Measurements from ENCODE around the gene TMA7B.

Gene TMA7B

DNA sequence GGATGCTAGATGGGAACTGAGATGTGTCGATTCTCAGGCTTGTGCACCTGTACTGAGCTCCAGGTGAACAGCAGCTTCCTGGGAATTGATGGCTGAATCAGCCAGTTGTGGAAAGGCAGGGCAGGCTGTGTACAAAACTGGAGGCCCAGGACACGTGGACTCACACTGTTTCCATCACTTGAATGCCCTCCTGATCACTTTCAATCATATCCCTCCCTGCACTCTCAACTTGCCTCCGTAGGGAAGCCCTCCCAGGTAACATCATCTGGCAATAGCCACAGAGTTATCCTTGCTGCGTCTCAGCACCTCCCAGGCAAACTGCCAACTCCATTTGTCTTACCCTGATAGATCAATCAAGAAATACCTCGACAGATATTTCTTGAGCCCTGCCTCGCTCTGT, 44.6 kb downstream of the TMA7B start:
- no peak overlapping the region for H2BK15ac ChIP-seq (replicated peaks; ENCODE audit: low read depth)
- no peak overlapping the region for H3K4me2 ChIP-seq (ENCODE audit: low read length)
- no peak overlapping the region for H2BK5ac ChIP-seq (ENCODE audit: low read length)
- no peak for DNase-seq
- H3K4me3 ChIP-seq (ENCODE audit: low read length): no peak overlapping the region
- no peak overlapping the region for H3K4ac ChIP-seq (ENCODE audit: low read depth, low read length)
- no peak overlapping the region for H3K23ac ChIP-seq (ENCODE audit: low read length)
- peaks cover 23% of the 10 kb centered on the region for H3K79me1 ChIP-seq (ENCODE audit: low read length)
- no peak overlapping the region for H4K5ac ChIP-seq (ENCODE audit: low read length)
- no peak overlapping the region for H3K27ac ChIP-seq (ENCODE audit: low read depth, low read length)
- peaks cover 28% of the 10 kb centered on the region for H3K4me1 ChIP-seq (ENCODE audit: control insufficient read depth, low read depth, low read length)
- H3K9ac ChIP-seq (ENCODE audit: low read length): no peak overlapping the region
- no peak overlapping the region for H2BK120ac ChIP-seq (ENCODE audit: low read depth, low read length)
- H3K56ac ChIP-seq (ENCODE audit: low read length): no peak overlapping the region
- no peak overlapping the region for H2AK5ac ChIP-seq (ENCODE audit: low read length)
- H3K18ac ChIP-seq (ENCODE audit: low read length): no peak overlapping the region
- H3K79me2 ChIP-seq (ENCODE audit: control insufficient read depth, insufficient read depth, low read length): peaks cover 20% of the 10 kb centered on the region
- no CpG with 5 or more reads among the region's 6 CpGs for WGBS (ENCODE audit: extremely low coverage, insufficient coverage, low lambda C conversion rate)
- H4K8ac ChIP-seq (ENCODE audit: low read depth, low read length): no peak overlapping the region
- H3K27me3 ChIP-seq (ENCODE audit: insufficient read depth, low read length, poor library complexity): no peaks in the 10 kb centered on the region
- H3K36me3 ChIP-seq (ENCODE audit: control insufficient read depth, insufficient read depth, low read length): peaks cover 2% of the 10 kb centered on the region

DNA sequence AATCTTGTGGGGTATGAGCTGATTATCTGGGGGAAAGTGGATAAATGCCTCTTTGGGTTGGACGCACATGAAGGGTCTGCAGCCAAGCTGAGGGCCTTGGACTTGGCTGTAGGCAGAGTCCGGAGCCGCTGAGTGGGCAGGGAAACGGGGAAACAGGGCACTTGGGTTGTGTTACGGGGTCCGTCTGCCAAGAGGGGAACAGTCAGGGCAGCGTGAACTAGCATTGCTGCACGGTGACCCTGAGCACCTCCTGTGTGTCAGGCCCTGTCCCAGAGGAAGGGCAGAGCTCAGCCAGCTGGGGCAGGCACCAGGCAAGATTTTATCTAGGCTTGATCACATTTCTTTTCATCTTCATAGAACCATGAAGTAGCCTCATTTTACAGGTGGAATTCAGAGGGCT, 46.4 kb downstream of the TMA7B start:
- no CpG with 5 or more reads among the region's 8 CpGs for WGBS (ENCODE audit: extremely low coverage, insufficient coverage, low lambda C conversion rate)
- Histone ChIP-seq H3K23ac (ENCODE audit: low read length) (no peak overlapping the region), H2BK5ac (ENCODE audit: low read length) (no peak overlapping the region), H3K79me1 (ENCODE audit: low read length) (peaks cover 25% of the 10 kb centered on the region), H3K27me3 (ENCODE audit: insufficient read depth, low read length, poor library complexity) (no peaks in the 10 kb centered on the region), H2BK15ac (replicated peaks; ENCODE audit: low read depth) (no peak overlapping the region), H3K18ac (ENCODE audit: low read length) (no peak overlapping the region), H3K56ac (ENCODE audit: low read length) (no peak overlapping the region), H3K27ac (ENCODE audit: low read depth, low read length) (no peak overlapping the region), H4K5ac (ENCODE audit: low read length) (no peak overlapping the region), H2AK5ac (ENCODE audit: low read length) (no peak overlapping the region), H3K9ac (ENCODE audit: low read length) (no peak overlapping the region), H3K79me2 (ENCODE audit: control insufficient read depth, insufficient read depth, low read length) (peaks cover 16% of the 10 kb centered on the region), H3K4me3 (ENCODE audit: low read length) (no peak overlapping the region), H2BK120ac (ENCODE audit: low read depth, low read length) (no peak overlapping the region), H4K8ac (ENCODE audit: low read depth, low read length) (no peak overlapping the region), H3K4me2 (ENCODE audit: low read length) (no peak overlapping the region), H3K36me3 (ENCODE audit: control insufficient read depth, insufficient read depth, low read length) (peaks cover 2% of the 10 kb centered on the region), H3K4ac (ENCODE audit: low read depth, low read length) (no peak overlapping the region), H3K4me1 (ENCODE audit: control insufficient read depth, low read depth, low read length) (peaks cover 23% of the 10 kb centered on the region)
- no peak for DNase-seq

- no peak overlapping the region for H3K23ac ChIP-seq (ENCODE audit: low read length)
- H3K36me3 ChIP-seq (ENCODE audit: control insufficient read depth, insufficient read depth, low read length): peaks cover 2% of the 10 kb centered on the region
- no peak overlapping the region for H3K4me3 ChIP-seq (ENCODE audit: low read length)
- no peak overlapping the region for H2AK5ac ChIP-seq (ENCODE audit: low read length)
- H3K79me1 ChIP-seq (ENCODE audit: low read length): peaks cover 22% of the 10 kb centered on the region
- no peak overlapping the region for H3K4me2 ChIP-seq (ENCODE audit: low read length)
- WGBS (ENCODE audit: extremely low coverage, insufficient coverage, low lambda C conversion rate): no CpG with 5 or more reads among the region's 27 CpGs
- no peak overlapping the region for H2BK15ac ChIP-seq (replicated peaks; ENCODE audit: low read depth)
- H4K8ac ChIP-seq (ENCODE audit: low read depth, low read length): no peak overlapping the region
- DNase-seq: no peak
- H2BK120ac ChIP-seq (ENCODE audit: low read depth, low read length): no peak overlapping the region
- peaks cover 10% of the 10 kb centered on the region for H3K79me2 ChIP-seq (ENCODE audit: control insufficient read depth, insufficient read depth, low read length)
- H4K5ac ChIP-seq (ENCODE audit: low read length): no peak overlapping the region
- no peak overlapping the region for H3K4ac ChIP-seq (ENCODE audit: low read depth, low read length)
- no peak overlapping the region for H3K9ac ChIP-seq (ENCODE audit: low read length)
- H2BK5ac ChIP-seq (ENCODE audit: low read length): no peak overlapping the region
- H3K4me1 ChIP-seq (ENCODE audit: control insufficient read depth, low read depth, low read length): peaks cover 15% of the 10 kb centered on the region
- H3K56ac ChIP-seq (ENCODE audit: low read length): no peak overlapping the region
- H3K27me3 ChIP-seq (ENCODE audit: insufficient read depth, low read length, poor library complexity): no peaks in the 10 kb centered on the region
- H3K18ac ChIP-seq (ENCODE audit: low read length): no peak overlapping the region
- no peak overlapping the region for H3K27ac ChIP-seq (ENCODE audit: low read depth, low read length)
Measured at GRCh38 chr22:40007853-40008710, 47.9 kb downstream of the TMA7B start.

DNA sequence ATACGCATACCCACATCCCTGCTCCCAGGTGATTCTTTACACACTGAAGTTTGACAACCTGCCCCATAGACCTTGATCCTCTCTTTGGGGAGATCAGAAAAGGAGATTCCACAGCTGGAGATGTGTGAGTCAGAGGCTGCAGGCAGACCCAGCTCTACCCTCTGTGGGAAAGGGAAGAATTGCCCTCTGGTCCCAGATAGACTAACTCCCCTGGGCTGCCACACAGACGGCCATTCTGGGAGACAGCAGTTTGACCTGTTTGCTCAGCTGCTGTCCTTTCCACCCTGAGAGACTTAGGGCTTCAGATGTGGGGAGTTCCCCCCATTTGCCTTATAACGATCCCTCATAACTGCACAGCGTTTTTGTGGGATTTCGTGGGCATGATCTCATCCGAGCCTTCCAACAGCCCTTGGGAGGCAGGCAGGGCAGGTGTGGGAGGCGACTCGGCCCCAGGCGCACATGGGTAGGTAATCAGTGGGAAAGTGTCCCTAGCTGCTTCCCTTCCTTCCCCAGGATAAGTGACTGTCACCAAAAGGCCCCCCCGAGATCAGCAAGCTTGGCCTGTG, 48.6 kb downstream of the TMA7B start:
- H2BK5ac ChIP-seq (ENCODE audit: low read length): no peak overlapping the region
- peaks cover 15% of the 10 kb centered on the region for H3K4me1 ChIP-seq (ENCODE audit: control insufficient read depth, low read depth, low read length)
- H3K27me3 ChIP-seq (ENCODE audit: insufficient read depth, low read length, poor library complexity): no peaks in the 10 kb centered on the region
- H3K36me3 ChIP-seq (ENCODE audit: control insufficient read depth, insufficient read depth, low read length): peaks cover 2% of the 10 kb centered on the region
- no peak overlapping the region for H2BK120ac ChIP-seq (ENCODE audit: low read depth, low read length)
- H3K18ac ChIP-seq (ENCODE audit: low read length): no peak overlapping the region
- H3K27ac ChIP-seq (ENCODE audit: low read depth, low read length): no peak overlapping the region
- H3K23ac ChIP-seq (ENCODE audit: low read length): no peak overlapping the region
- no peak overlapping the region for H3K9ac ChIP-seq (ENCODE audit: low read length)
- H3K56ac ChIP-seq (ENCODE audit: low read length): peak overlapping the region; percentile 70
- no peak overlapping the region for H3K4me3 ChIP-seq (ENCODE audit: low read length)
- peaks cover 6% of the 10 kb centered on the region for H3K79me2 ChIP-seq (ENCODE audit: control insufficient read depth, insufficient read depth, low read length)
- peaks cover 21% of the 10 kb centered on the region for H3K79me1 ChIP-seq (ENCODE audit: low read length)
- no peak overlapping the region for H3K4me2 ChIP-seq (ENCODE audit: low read length)
- no peak overlapping the region for H4K5ac ChIP-seq (ENCODE audit: low read length)
- DNase-seq: peak; percentile 54
- no peak overlapping the region for H2BK15ac ChIP-seq (replicated peaks; ENCODE audit: low read depth)
- H2AK5ac ChIP-seq (ENCODE audit: low read length): no peak overlapping the region
- WGBS (ENCODE audit: extremely low coverage, insufficient coverage, low lambda C conversion rate): no CpG with 5 or more reads among the region's 10 CpGs
- no peak overlapping the region for H3K4ac ChIP-seq (ENCODE audit: low read depth, low read length)
- no peak overlapping the region for H4K8ac ChIP-seq (ENCODE audit: low read depth, low read length)

DNA sequence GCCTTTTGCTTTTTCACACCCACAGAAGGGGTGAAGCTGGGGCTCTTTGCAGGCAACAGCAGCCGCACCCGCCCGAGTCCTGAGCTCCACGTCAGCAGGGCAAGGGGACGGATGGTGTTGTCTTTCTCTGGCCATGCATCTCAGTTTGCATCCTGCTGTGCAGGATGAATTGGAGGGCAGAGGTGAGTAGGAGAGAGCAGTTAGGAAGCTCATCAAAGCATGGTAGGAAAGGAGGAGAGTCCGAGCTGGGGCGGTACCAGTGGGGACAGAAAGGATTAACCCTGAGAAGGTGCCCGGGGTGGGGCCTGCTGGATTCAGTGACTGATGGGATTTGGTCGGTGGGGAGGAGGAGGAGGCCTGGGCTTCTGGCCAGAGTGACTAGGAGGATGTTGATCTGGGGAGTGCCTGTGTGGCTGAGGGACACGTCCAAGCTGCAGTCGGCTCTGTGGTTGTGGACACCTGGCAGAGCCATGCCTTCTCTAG, 49.1 kb downstream of the TMA7B start:
- Histone ChIP-seq H3K23ac (ENCODE audit: low read length) (no peak overlapping the region), H3K4me1 (ENCODE audit: control insufficient read depth, low read depth, low read length) (peaks cover 15% of the 10 kb centered on the region), H2BK120ac (ENCODE audit: low read depth, low read length) (no peak overlapping the region), H3K27me3 (ENCODE audit: insufficient read depth, low read length, poor library complexity) (no peaks in the 10 kb centered on the region), H3K36me3 (ENCODE audit: control insufficient read depth, insufficient read depth, low read length) (peaks cover 2% of the 10 kb centered on the region), H3K79me1 (ENCODE audit: low read length) (peaks cover 21% of the 10 kb centered on the region), H2BK15ac (replicated peaks; ENCODE audit: low read depth) (no peak overlapping the region), H3K27ac (ENCODE audit: low read depth, low read length) (no peak overlapping the region), H4K8ac (ENCODE audit: low read depth, low read length) (no peak overlapping the region), H3K4me2 (ENCODE audit: low read length) (no peak overlapping the region), H3K18ac (ENCODE audit: low read length) (peak overlapping the region; percentile 57), H3K56ac (ENCODE audit: low read length) (peak overlapping the region; percentile 18), H3K4me3 (ENCODE audit: low read length) (no peak overlapping the region), H3K79me2 (ENCODE audit: control insufficient read depth, insufficient read depth, low read length) (peaks cover 6% of the 10 kb centered on the region), H3K4ac (ENCODE audit: low read depth, low read length) (no peak overlapping the region), H2AK5ac (ENCODE audit: low read length) (no peak overlapping the region), H3K9ac (ENCODE audit: low read length) (no peak overlapping the region), H4K5ac (ENCODE audit: low read length) (no peak overlapping the region), H2BK5ac (ENCODE audit: low read length) (no peak overlapping the region)
- peak; percentile 92 for DNase-seq
- no CpG with 5 or more reads among the region's 11 CpGs for WGBS (ENCODE audit: extremely low coverage, insufficient coverage, low lambda C conversion rate)
